ENCODE results near the gene PTMS.

DNA sequence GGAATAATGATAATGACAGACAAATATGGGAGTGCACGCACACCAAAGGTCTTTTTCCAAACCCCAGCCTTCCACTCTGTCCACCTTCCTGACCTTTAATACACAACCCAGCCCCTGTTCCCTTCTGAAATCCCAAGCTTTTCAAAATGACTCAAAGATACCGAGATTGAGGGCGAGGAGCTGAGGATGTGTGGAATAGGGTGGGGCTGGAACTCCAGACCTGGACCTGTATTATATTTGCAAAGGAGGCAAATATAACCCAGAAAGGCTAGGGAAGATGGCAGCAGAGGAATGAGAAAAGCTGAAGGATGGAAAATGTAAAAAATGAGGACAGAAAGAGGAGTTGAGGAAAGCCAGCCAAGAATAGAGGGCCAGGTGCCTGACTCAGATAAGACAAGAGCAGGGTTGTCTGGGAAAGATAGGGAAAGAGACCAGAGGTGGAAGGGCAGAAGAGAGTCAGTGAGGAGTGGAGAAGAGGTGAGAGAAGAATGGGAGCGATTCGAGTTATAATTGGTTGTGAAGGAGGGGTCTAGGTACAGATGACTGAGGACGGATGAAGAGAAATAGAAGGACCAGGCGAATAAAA, 1.0 kb upstream of the PTMS start:
- TF ChIP-seq, protein P1, sequence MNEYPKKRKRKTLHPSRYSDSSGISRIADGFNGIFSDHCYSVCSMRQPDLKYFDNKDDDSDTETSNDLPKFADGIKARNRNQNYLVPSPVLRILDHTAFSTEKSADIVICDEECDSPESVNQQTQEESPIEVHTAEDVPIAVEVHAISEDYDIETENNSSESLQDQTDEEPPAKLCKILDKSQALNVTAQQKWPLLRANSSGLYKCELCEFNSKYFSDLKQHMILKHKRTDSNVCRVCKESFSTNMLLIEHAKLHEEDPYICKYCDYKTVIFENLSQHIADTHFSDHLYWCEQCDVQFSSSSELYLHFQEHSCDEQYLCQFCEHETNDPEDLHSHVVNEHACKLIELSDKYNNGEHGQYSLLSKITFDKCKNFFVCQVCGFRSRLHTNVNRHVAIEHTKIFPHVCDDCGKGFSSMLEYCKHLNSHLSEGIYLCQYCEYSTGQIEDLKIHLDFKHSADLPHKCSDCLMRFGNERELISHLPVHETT (tag by site-specific recombination; IDR thresholded peaks at IDR 0.05): no peak
- TF ChIP-seq, protein P2, sequence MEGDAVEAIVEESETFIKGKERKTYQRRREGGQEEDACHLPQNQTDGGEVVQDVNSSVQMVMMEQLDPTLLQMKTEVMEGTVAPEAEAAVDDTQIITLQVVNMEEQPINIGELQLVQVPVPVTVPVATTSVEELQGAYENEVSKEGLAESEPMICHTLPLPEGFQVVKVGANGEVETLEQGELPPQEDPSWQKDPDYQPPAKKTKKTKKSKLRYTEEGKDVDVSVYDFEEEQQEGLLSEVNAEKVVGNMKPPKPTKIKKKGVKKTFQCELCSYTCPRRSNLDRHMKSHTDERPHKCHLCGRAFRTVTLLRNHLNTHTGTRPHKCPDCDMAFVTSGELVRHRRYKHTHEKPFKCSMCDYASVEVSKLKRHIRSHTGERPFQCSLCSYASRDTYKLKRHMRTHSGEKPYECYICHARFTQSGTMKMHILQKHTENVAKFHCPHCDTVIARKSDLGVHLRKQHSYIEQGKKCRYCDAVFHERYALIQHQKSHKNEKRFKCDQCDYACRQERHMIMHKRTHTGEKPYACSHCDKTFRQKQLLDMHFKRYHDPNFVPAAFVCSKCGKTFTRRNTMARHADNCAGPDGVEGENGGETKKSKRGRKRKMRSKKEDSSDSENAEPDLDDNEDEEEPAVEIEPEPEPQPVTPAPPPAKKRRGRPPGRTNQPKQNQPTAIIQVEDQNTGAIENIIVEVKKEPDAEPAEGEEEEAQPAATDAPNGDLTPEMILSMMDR (tag by site-specific recombination; IDR thresholded peaks at IDR 0.05): no peak
- no peak for TF ChIP-seq ZNF768 (tag by site-specific recombination; IDR thresholded peaks at IDR 0.05)
- TF ChIP-seq MEIS1 (CRISPR knock-in tag; IDR thresholded peaks at IDR 0.05; ENCODE audit: borderline replicate concordance): no peak
- TF ChIP-seq, protein P3, sequence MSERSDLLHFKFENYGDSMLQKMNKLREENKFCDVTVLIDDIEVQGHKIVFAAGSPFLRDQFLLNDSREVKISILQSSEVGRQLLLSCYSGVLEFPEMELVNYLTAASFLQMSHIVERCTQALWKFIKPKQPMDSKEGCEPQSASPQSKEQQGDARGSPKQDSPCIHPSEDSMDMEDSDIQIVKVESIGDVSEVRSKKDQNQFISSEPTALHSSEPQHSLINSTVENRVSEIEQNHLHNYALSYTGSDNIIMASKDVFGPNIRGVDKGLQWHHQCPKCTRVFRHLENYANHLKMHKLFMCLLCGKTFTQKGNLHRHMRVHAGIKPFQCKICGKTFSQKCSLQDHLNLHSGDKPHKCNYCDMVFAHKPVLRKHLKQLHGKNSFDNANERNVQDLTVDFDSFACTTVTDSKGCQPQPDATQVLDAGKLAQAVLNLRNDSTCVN (tag by site-specific recombination; optimal IDR thresholded peaks at IDR 0.05): no peak
- TF ChIP-seq, protein P4, sequence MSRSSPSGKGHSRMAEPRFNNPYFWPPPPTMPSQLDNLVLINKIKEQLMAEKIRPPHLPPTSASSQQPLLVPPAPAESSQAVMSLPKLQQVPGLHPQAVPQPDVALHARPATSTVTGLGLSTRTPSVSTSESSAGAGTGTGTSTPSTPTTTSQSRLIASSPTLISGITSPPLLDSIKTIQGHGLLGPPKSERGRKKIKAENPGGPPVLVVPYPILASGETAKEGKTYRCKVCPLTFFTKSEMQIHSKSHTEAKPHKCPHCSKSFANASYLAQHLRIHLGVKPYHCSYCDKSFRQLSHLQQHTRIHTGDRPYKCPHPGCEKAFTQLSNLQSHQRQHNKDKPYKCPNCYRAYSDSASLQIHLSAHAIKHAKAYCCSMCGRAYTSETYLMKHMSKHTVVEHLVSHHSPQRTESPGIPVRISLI (tag by site-specific recombination; IDR thresholded peaks at IDR 0.05): no peak
- no peak for TF ChIP-seq ZNF121 (tag by site-specific recombination; IDR thresholded peaks at IDR 0.05)
- no peak for TF ChIP-seq ZNF747 (tag by site-specific recombination; IDR thresholded peaks at IDR 0.05)
- TF ChIP-seq ZNF549 (tag by site-specific recombination; IDR thresholded peaks at IDR 0.05): no peak
- TF ChIP-seq YY1 (tag by site-specific recombination; IDR thresholded peaks at IDR 0.05): no peak
